IMR-90 (cell line): Measurements from ENCODE around the gene HDAC3. TPM values are rescaled to one million over a fixed set of nuclear protein-coding genes. Genes with fewer than 3 reads are reported as not detected.

ENCODE experiments used
- ATAC-seq: fragments of 200-7000 bp; cut with Tn5 transposase; 2 replicates; pipeline ENCODE4 v1.9.1; 2020; ENCODE audit warnings: low read depth, mild to moderate bottlenecking, moderate library complexity
- BruUV-seq: library from RNA; stranded (reverse); fragments of 400-500 nt; replicated peaks from 2 replicates; lab custom pipeline; 2021; lab: Mats Ljungman, UMichigan
- CTCF ChIA-PET: fragments of 300-600 bp; formaldehyde crosslinking; extraction: SDS; loops from one replicate; lab custom pipeline; 2021; ENCODE audit warnings: antibody characterized with exemption; lab: Yijun Ruan, JAX
- POLR2A ChIA-PET: fragments of 300-600 bp; sonication (Branson Sonifier 250); formaldehyde crosslinking; loops from one replicate; lab custom pipeline; 2022; ENCODE audit warnings: antibody characterized with exemption; ENCODE audit not compliant: unreplicated experiment; lab: Charles Lee
- DNase-seq: peaks from one replicate; pipeline ENCODE4 v3.0.0; 2013
- H2AFZ ChIP-seq: replicated peaks from 2 replicates; pipeline ENCODE3; 2013; ENCODE audit warnings: low read length, mild to moderate bottlenecking; ENCODE audit not compliant: poor library complexity
- H2AK5ac ChIP-seq: 2 replicates; pipeline ENCODE4 v1.6.1; 2013; ENCODE audit warnings: low read depth, low read length, inconsistent platforms
- H2AK9ac ChIP-seq: replicated peaks from 2 replicates; pipeline ENCODE3; 2013; ENCODE audit warnings: mild to moderate bottlenecking, low read depth, low read length, moderate library complexity; ENCODE audit not compliant: poor library complexity
- H2BK120ac ChIP-seq: 2 replicates; pipeline ENCODE4 v1.6.1; 2013; ENCODE audit warnings: low read depth, low read length, inconsistent platforms
- H2BK15ac ChIP-seq: 3 replicates; pipeline ENCODE4 v1.6.1; 2013; ENCODE audit warnings: low read depth, low read length, inconsistent platforms
- H2BK20ac ChIP-seq: 2 replicates; pipeline ENCODE4 v1.6.1; 2013; ENCODE audit warnings: low read depth, mild to moderate bottlenecking, inconsistent platforms, low read length, moderate library complexity
- H2BK5ac ChIP-seq: 2 replicates; pipeline ENCODE4 v1.6.1; 2013; ENCODE audit warnings: mild to moderate bottlenecking, low read depth, low read length, inconsistent platforms; ENCODE audit not compliant: poor library complexity, severe bottlenecking
- H3K14ac ChIP-seq: replicated peaks from 2 replicates; pipeline ENCODE4 v1.6.1; 2013; ENCODE audit warnings: low read depth, low read length, inconsistent platforms
- H3K18ac ChIP-seq: 2 replicates; pipeline ENCODE4 v1.6.1; 2013; ENCODE audit warnings: low read depth, low read length, control low read depth
- H3K23ac ChIP-seq: 2 replicates; pipeline ENCODE4 v1.6.1; 2013; ENCODE audit warnings: low read depth, low read length, inconsistent platforms
- H3K27ac ChIP-seq: 2 replicates; pipeline ENCODE4 v1.5.1; 2013; ENCODE audit warnings: mild to moderate bottlenecking, control low read depth, low read length; ENCODE audit not compliant: insufficient read depth
- H3K27me3 ChIP-seq: 2 replicates; pipeline ENCODE4 v1.6.1; 2013; ENCODE audit warnings: low read length; ENCODE audit not compliant: control insufficient read depth, insufficient read depth
- H3K36me3 ChIP-seq: 2 replicates; pipeline ENCODE4 v1.6.1; 2013; ENCODE audit warnings: low read length, mixed read lengths; ENCODE audit not compliant: control insufficient read depth, insufficient read depth
- H3K4ac ChIP-seq: 2 replicates; pipeline ENCODE4 v1.6.1; 2013; ENCODE audit warnings: low read depth, low read length, inconsistent platforms
- H3K4me1 ChIP-seq: 2 replicates; pipeline ENCODE4 v1.6.1; 2013; ENCODE audit warnings: low read length, mixed read lengths; ENCODE audit not compliant: control insufficient read depth, insufficient read depth
- H3K4me2 ChIP-seq: 2 replicates; pipeline ENCODE4 v1.6.1; 2013; ENCODE audit warnings: low read depth, mild to moderate bottlenecking, control low read depth, low read length, moderate library complexity
- H3K4me3 ChIP-seq: 2 replicates; pipeline ENCODE4 v1.5.1; 2013; ENCODE audit warnings: low read depth, mild to moderate bottlenecking, control low read depth, low read length, moderate library complexity; ENCODE audit not compliant: insufficient read depth
- H3K56ac ChIP-seq: 2 replicates; pipeline ENCODE4 v1.6.1; 2013; ENCODE audit warnings: low read length, inconsistent platforms; ENCODE audit not compliant: insufficient read depth; ENCODE audit errors: extremely low read depth
- H3K79me1 ChIP-seq, 2 experiments: 2 replicates each; pipeline ENCODE4 v1.6.1; 2013; ENCODE audit warnings: low read length in 2 of 2, inconsistent platforms in 1 of 2, low read depth in 1 of 2
- H3K9ac ChIP-seq: 2 replicates; pipeline ENCODE4 v1.6.1; 2013; ENCODE audit warnings: low read depth, low read length, control low read depth
- H3K9me1 ChIP-seq: 2 replicates; pipeline ENCODE4 v1.6.1; 2013; ENCODE audit warnings: low read length, inconsistent platforms; ENCODE audit not compliant: insufficient read depth
- H3K9me3 ChIP-seq: 2 replicates; pipeline ENCODE4 v1.6.1; 2013; ENCODE audit warnings: low read length; ENCODE audit not compliant: control insufficient read depth, insufficient read depth
- H4K20me1 ChIP-seq: 2 replicates; pipeline ENCODE4 v1.6.1; 2013; ENCODE audit warnings: low read length, inconsistent platforms; ENCODE audit not compliant: insufficient read depth
- H4K5ac ChIP-seq: 2 replicates; pipeline ENCODE4 v1.6.1; 2013; ENCODE audit warnings: mild to moderate bottlenecking, low read depth, low read length, control low read depth
- H4K8ac ChIP-seq, 2 experiments: 2 replicates each; pipeline ENCODE4 v1.6.1; 2013; ENCODE audit warnings: low read depth in 2 of 2, low read length in 2 of 2, control low read depth in 1 of 2, inconsistent platforms in 1 of 2
- H4K91ac ChIP-seq: 2 replicates; pipeline ENCODE4 v1.6.1; 2013; ENCODE audit warnings: low read depth, low read length, inconsistent platforms; ENCODE audit not compliant: insufficient read depth
- FOS ChIP-seq: fragments of 150-350 bp; IDR thresholded peaks from 2 replicates; pipeline ENCODE4 v1.6.1; 2016; ENCODE audit warnings: low read depth, low read length
- MAZ ChIP-seq: IDR thresholded peaks from 2 replicates; pipeline ENCODE4 v1.6.1; 2012; ENCODE audit warnings: low read depth, mild to moderate bottlenecking, low read length, improper control_type of control experiment, moderate library complexity, borderline replicate concordance
- RCOR1 ChIP-seq: IDR thresholded peaks from 2 replicates; pipeline ENCODE4 v1.6.1; 2012; ENCODE audit warnings: mild to moderate bottlenecking, low read length, improper control_type of control experiment; ENCODE audit not compliant: insufficient replicate concordance
- WGBS, 2 experiments: methylation state at CpG; one replicate each; pipeline versions ENCODE4 v1.1.5 to v1.1.7; 2013; ENCODE audit warnings: missing lambda C conversion rate in 2 of 2; ENCODE audit not compliant: insufficient read length in 1 of 2; ENCODE audit errors: extremely low coverage in 2 of 2; 5-methylcytosine and 5-hydroxymethylcytosine counted together
- dilution Hi-C: fragments of 300-500 bp; cut with HindIII; formaldehyde crosslinking; loops from one replicate; pipeline ENCODE4 v1.14.3; 2018; ENCODE audit warnings: low sequenced_read_pairs; ENCODE audit not compliant: unreplicated experiment
- in situ Hi-C: fragments of 300-500 bp; cut with MboI; formaldehyde crosslinking; loops from 3 replicates; pipeline ENCODE4 v1.14.3; 2019; ENCODE audit warnings: low sequenced_read_pairs, inconsistent platforms, mixed read lengths
- intact Hi-C: fragments of 100-400 bp; cut with micrococcal nuclease; formaldehyde crosslinking; loops from 2 replicates; pipeline ENCODE4 v1.10.0; 2022
- polyA plus RNA-seq, 3 experiments: library from polyadenylated mRNA; depleted of rRNA; stranded (reverse); fragments of >200 nt; gene quantifications; 2 replicates each; pipeline ENCODE4 v1.2.3, GENCODE V29; 2012; ENCODE audit warnings: low replicate concordance in 1 of 3
- total RNA-seq: library from RNA; depleted of rRNA; stranded (reverse); fragments of >200 nt; gene quantifications from 2 replicates; pipeline ENCODE4 v1.2.3, GENCODE V29; 2012
- TF ChIP-seq, protein P1 (sequence below): conservative IDR thresholded peaks from 2 replicates; pipeline ENCODE4 v1.5.1; 2012; ENCODE audit warnings: mild to moderate bottlenecking, low read depth, low read length, improper control_type of control experiment
- TF ChIP-seq, protein P2 (sequence below): fragments of 150-350 bp; IDR thresholded peaks from 2 replicates; pipeline ENCODE4 v1.6.1; 2017; ENCODE audit warnings: mild to moderate bottlenecking, antibody characterized with exemption, low read length, low read depth

Gene HDAC3
- total and polyA plus RNA-seq, 2 of the 4 experiments (the other 2 are of a cell fraction): 84.2 to 89.7 TPM

DNA sequence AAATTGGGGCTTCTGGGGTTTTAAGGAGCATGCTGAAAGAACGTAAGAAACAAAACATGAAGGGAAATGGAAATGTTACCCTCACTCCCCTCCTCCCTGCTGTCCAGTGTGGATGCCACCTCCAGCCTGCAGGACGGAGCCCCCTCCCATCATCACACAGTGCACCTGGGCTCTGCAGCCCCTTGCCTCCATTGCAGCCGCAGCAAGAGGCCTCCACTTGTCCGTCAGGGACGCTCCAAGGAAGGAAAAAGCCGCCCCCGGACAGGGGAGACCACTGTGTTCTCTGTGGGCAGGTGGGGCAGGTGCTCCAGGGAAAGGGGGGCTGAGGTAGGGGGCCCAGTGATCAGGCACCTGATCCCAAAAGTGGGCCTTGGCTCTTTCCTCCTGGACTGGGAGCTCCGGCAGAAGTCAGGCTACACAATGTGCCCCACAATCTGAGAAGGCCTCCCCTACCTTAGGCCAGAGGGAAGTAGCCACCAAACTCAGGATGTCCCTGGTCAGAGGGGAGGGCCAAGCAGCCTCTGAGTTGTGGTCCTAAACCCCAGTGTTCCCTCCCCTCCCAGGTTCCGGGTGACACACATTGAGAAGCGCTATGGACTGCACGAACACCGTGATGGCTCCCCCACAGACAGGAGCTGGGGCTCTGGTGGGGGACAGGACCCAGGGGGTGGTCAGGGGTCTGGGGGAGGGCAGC lies 2.9 kb upstream of the HDAC3 start:
- Histone ChIP-seq H3K18ac (no peak overlapping the region), H3K4ac (no peak overlapping the region), H3K9me3 (no peaks in the 10 kb centered on the region), H4K5ac (no peak overlapping the region), H4K8ac (no peak overlapping the region), H2AFZ (no peak overlapping the region), H3K56ac (no peak overlapping the region), H3K9ac (no peak overlapping the region), H3K79me1 (peaks cover 16 to 36% of the 10 kb centered on the region in 2 experiments), H2AK9ac (no peak overlapping the region), H4K20me1 (peaks cover 23% of the 10 kb centered on the region), H3K27ac (no peak overlapping the region), H3K23ac (no peak overlapping the region), H2BK20ac (no peak overlapping the region), H3K4me3 (no peak overlapping the region), H3K4me1 (peaks cover 12% of the 10 kb centered on the region), H3K14ac (no peak overlapping the region), H3K9me1 (peaks cover 28% of the 10 kb centered on the region), H2AK5ac (no peak overlapping the region), H2BK15ac (no peak overlapping the region), H3K36me3 (peaks cover 18% of the 10 kb centered on the region), H3K27me3 (no peaks in the 10 kb centered on the region), H3K4me2 (no peak overlapping the region), H2BK120ac (no peak overlapping the region), H2BK5ac (no peak overlapping the region), H4K91ac (no peak overlapping the region)
- in situ Hi-C loops (no loop called here), dilution Hi-C loops (no loop called here), intact Hi-C loops (no loop called here)
- TF ChIP-seq MAZ: no peak
- TF ChIP-seq RCOR1: no peak
- TF ChIP-seq, protein P1, sequence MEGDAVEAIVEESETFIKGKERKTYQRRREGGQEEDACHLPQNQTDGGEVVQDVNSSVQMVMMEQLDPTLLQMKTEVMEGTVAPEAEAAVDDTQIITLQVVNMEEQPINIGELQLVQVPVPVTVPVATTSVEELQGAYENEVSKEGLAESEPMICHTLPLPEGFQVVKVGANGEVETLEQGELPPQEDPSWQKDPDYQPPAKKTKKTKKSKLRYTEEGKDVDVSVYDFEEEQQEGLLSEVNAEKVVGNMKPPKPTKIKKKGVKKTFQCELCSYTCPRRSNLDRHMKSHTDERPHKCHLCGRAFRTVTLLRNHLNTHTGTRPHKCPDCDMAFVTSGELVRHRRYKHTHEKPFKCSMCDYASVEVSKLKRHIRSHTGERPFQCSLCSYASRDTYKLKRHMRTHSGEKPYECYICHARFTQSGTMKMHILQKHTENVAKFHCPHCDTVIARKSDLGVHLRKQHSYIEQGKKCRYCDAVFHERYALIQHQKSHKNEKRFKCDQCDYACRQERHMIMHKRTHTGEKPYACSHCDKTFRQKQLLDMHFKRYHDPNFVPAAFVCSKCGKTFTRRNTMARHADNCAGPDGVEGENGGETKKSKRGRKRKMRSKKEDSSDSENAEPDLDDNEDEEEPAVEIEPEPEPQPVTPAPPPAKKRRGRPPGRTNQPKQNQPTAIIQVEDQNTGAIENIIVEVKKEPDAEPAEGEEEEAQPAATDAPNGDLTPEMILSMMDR: no peak
- no peak for TF ChIP-seq FOS
- TF ChIP-seq, protein P2, sequence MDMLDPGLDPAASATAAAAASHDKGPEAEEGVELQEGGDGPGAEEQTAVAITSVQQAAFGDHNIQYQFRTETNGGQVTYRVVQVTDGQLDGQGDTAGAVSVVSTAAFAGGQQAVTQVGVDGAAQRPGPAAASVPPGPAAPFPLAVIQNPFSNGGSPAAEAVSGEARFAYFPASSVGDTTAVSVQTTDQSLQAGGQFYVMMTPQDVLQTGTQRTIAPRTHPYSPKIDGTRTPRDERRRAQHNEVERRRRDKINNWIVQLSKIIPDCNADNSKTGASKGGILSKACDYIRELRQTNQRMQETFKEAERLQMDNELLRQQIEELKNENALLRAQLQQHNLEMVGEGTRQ: no peak
- no peak for DNase-seq
- BruUV-seq: no TSS peak
- ChIA-PET POLR2A (no interaction called here), CTCF (no interaction called here)
- WGBS, 2 experiments: no CpG with 5 or more reads among the region's 12 CpGs
- no peak for ATAC-seq
